Uterus (tissue), 2 donors: ENCODE results near the gene SDK2.

Experiments used
- POLR2A ChIP-seq, 2 donors: fragments of 450-650 bp; IDR thresholded peaks; one replicate each; pipeline ENCODE4 v1.6.1; 2016; ENCODE audit warnings: antibody characterized with exemption in 2 of 2, mild to moderate bottlenecking in 1 of 2, moderate library complexity in 1 of 2
- TF ChIP-seq, protein P1 (sequence below), 4 experiments: fragments of 200-600 bp in 2 of 4; fragments of 450-650 bp in 2 of 4; sonication (generic) in 2 of 4; IDR thresholded peaks; one replicate each; pipeline ENCODE4 v1.5.1; 2016 to 2019; ENCODE audit warnings: antibody characterized with exemption in 4 of 4, mild to moderate bottlenecking in 2 of 4, moderate library complexity in 1 of 4

DNA sequence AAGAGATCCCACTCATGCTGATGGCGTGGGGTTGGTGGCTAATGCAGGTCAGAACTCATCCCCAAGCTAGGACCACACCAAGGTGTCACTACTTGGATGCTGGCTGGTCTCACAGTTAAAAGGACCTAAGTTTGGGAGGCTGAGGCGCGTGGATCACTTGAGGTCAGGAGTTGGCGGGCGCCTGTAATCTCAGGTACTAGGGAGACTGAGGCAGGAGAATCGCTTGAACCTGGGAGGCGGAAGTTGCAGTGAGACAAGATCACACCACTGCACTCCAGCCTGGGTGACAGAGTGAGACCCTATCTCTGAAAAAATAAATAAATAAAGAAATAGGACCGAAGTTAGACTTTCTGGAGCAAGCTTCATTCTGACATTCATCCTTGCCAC, 325.8 kb downstream of the SDK2 start:
- no peak for TF ChIP-seq POLR2A (IDR thresholded peaks at IDR 0.05)
- TF ChIP-seq, protein P1, sequence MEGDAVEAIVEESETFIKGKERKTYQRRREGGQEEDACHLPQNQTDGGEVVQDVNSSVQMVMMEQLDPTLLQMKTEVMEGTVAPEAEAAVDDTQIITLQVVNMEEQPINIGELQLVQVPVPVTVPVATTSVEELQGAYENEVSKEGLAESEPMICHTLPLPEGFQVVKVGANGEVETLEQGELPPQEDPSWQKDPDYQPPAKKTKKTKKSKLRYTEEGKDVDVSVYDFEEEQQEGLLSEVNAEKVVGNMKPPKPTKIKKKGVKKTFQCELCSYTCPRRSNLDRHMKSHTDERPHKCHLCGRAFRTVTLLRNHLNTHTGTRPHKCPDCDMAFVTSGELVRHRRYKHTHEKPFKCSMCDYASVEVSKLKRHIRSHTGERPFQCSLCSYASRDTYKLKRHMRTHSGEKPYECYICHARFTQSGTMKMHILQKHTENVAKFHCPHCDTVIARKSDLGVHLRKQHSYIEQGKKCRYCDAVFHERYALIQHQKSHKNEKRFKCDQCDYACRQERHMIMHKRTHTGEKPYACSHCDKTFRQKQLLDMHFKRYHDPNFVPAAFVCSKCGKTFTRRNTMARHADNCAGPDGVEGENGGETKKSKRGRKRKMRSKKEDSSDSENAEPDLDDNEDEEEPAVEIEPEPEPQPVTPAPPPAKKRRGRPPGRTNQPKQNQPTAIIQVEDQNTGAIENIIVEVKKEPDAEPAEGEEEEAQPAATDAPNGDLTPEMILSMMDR (IDR thresholded peaks at IDR 0.05): no peak
